Skeletal muscle satellite cell (primary cell): ENCODE measurements around the gene RUFY4.
"Not testable (repeated sequence)": the region's sequence is repeated elsewhere in the genome, so short reads cannot be mapped to it uniquely, and the experiment has no call there.

Experiments
- H3K27me3 ChIP-seq: 2 replicates; pipeline ENCODE4 v1.7.0; 2013; ENCODE audit warnings: low read length; ENCODE audit not compliant: control insufficient read depth, insufficient read depth
- H3K36me3 ChIP-seq: 2 replicates; pipeline ENCODE4 v1.7.0; 2013; ENCODE audit warnings: mild to moderate bottlenecking, control low read depth, low read length; ENCODE audit not compliant: insufficient read depth
- H3K4me1 ChIP-seq: 2 replicates; pipeline ENCODE4 v1.7.0; 2013; ENCODE audit warnings: low read length; ENCODE audit not compliant: control insufficient read depth, insufficient read depth
- H3K4me2 ChIP-seq: 2 replicates; pipeline ENCODE4 v1.7.0; 2013; ENCODE audit warnings: mild to moderate bottlenecking, low read length
- H3K4me3 ChIP-seq: 2 replicates; pipeline ENCODE4 v1.7.0; 2013; ENCODE audit warnings: low read length
- H3K9ac ChIP-seq: 2 replicates; pipeline ENCODE4 v1.7.0; 2013; ENCODE audit warnings: mild to moderate bottlenecking, low read depth, low read length, moderate library complexity
- H3K9me3 ChIP-seq: replicated peaks from 2 replicates; pipeline ENCODE4 v1.7.0; 2013; ENCODE audit warnings: mild to moderate bottlenecking, control low read depth, low read length

The RUFY4 gene

DNA sequence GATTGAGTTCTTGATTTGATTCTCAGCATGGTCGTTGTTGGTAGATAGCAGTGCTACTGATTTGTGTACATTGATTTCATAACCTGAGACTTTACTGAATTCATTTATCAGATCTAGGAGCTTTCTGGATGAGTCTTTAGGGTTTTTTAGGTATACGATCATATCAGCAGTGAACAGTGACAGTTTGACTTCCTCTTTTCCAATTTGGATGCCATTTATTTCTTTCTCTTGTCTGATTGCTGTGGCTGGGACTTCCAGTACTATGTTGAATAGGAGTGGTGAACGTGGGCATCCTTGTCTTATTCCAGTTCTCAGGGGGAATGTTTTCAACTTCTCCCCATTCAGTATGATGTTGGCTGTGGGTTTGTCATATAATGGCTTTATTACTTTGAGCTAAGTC lies 28.9 kb downstream of the RUFY4 start:
- Histone ChIP-seq H3K9me3 (no peaks in the 10 kb centered on the region), H3K4me1 (no peaks in the 10 kb centered on the region), H3K36me3 (no peaks in the 10 kb centered on the region), H3K27me3 (peaks cover 28% of the 10 kb centered on the region), H3K4me3 (no peak overlapping the region), H3K9ac (no peak overlapping the region), H3K4me2 (no peak overlapping the region)

GRCh38 chr2:218108834-218109233 lies 39.8 kb downstream of the RUFY4 start:
- not testable (repeated sequence) for H3K36me3 ChIP-seq, H3K9ac ChIP-seq, H3K9me3 ChIP-seq, H3K4me2 ChIP-seq, H3K4me3 ChIP-seq, H3K4me1 ChIP-seq, H3K27me3 ChIP-seq

DNA sequence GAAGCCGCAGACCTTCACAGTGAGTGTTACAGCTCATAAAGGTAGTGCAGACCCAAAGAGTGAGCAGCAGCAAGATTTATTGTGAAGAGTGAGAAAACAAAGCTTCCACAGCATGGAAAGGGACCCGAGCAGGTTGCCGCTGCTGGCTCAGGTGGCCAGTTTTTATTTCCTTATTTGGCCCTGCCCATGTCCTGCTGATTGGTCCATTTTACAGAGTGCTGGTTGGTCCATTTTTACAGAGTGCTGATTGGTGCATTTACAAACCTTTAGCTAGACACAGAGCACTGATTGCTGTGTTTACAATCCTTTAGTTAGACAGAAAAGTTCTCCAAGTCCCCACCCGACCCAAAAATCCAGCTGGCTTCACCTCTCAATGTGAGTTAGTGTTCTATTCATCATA lies 52.7 kb downstream of the RUFY4 start:
- H3K4me3 ChIP-seq, H3K9ac ChIP-seq, H3K4me2 ChIP-seq, H3K36me3 ChIP-seq, H3K4me1 ChIP-seq, H3K9me3 ChIP-seq: not testable (repeated sequence)
- peaks cover 24% of the 10 kb centered on the region for H3K27me3 ChIP-seq

- H3K36me3 ChIP-seq, H3K9me3 ChIP-seq, H3K4me2 ChIP-seq, H3K4me3 ChIP-seq, H3K9ac ChIP-seq, H3K4me1 ChIP-seq: not testable (repeated sequence)
- peaks cover 28% of the 10 kb centered on the region for H3K27me3 ChIP-seq
These were observed 53.2 kb downstream of the RUFY4 start for GRCh38 chr2:218122286-218122685.

GRCh38 chr2:218123986-218124385 lies 54.9 kb downstream of the RUFY4 start:
- H3K27me3 ChIP-seq, result peaks cover 44% of the 10 kb centered on the region
- no peak overlapping the region for H3K4me2 ChIP-seq
- no peak overlapping the region for H3K9ac ChIP-seq
- H3K36me3 ChIP-seq, result no peaks in the 10 kb centered on the region
- H3K9me3 ChIP-seq, result no peaks in the 10 kb centered on the region
- no peaks in the 10 kb centered on the region for H3K4me1 ChIP-seq
- H3K4me3 ChIP-seq, result no peak overlapping the region

- Histone ChIP-seq H3K27me3 (peaks cover 48% of the 10 kb centered on the region), H3K9ac (no peak overlapping the region), H3K4me2 (no peak overlapping the region), H3K4me3 (no peak overlapping the region), H3K9me3 (no peaks in the 10 kb centered on the region), H3K4me1 (no peaks in the 10 kb centered on the region), H3K36me3 (no peaks in the 10 kb centered on the region)
These were observed 56.0 kb downstream of the RUFY4 start for GRCh38 chr2:218125095-218125494.

DNA sequence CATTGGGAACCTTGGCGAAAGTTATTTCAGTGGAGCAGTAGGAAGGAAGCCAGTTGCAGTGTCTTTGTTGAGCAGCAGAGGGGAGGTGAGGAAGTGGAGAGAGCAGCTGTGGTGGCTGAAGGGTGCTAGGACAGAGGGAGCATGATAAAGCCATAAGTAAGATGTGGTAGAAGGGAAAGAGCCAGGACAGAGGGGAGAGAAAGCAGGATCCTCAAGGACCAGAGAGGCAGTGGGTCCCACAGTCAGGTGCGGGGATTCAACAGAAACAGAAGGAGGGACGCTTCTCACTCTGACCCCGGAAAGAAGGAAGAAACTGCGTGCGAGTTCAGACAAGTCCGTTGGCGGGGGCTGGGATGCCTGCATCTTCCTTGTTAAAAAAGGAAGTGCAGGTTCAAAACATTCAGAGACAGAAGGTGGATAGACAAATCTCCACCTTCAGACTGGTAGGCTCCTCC lies 56.6 kb downstream of the RUFY4 start, which contains the start of gene CXCR2:
Gene CXCR2, plus strand, starts transcription at position 403 of the 455 bp plus-strand sequence. CDS start 8,774 bp downstream, outside the sequence.
- Histone ChIP-seq H3K4me2 (no peak within 1 kb of the TSS), H3K4me1 (no peaks in the 10 kb centered on the region), H3K36me3 (no peaks in the 10 kb centered on the region), H3K9ac (no peak within 1 kb of the TSS), H3K27me3 (peaks cover 48% of the 10 kb centered on the region), H3K9me3 (no peaks in the 10 kb centered on the region), H3K4me3 (no peak within 1 kb of the TSS)

DNA sequence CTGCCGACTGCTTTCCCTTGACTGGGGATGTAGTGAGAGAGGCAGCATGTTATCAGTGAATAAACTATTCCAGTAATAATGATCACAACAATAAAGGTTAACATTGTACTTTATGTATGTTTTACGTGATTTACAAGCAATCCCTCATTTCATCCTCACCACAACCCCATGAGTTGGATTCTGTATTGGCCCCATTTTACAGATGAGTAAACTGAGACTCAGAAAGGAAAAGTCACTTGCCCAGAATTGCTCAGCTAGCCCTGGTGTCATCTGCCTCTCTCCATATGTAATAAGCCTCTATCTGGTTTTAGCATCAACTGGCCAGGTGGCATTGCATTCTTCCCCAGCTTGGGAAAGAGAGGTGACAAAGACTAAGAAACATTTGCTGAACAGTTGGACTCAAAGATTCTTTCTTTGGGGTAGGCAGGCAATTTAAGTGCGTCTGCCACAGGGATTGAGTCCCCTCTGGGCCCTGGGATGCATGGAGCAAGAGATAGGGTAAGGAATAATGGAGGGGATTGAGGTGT lies 58.9 kb downstream of the RUFY4 start:
- H3K4me3 ChIP-seq, result no peak overlapping the region
- no peak overlapping the region for H3K9ac ChIP-seq
- H3K4me2 ChIP-seq, result no peak overlapping the region
- H3K36me3 ChIP-seq, result no peaks in the 10 kb centered on the region
- peaks cover 50% of the 10 kb centered on the region for H3K27me3 ChIP-seq
- no peaks in the 10 kb centered on the region for H3K9me3 ChIP-seq
- H3K4me1 ChIP-seq, result no peaks in the 10 kb centered on the region

- Histone ChIP-seq H3K4me2 (no peak overlapping the region), H3K27me3 (peaks cover 52% of the 10 kb centered on the region), H3K9ac (no peak overlapping the region), H3K4me1 (no peaks in the 10 kb centered on the region), H3K4me3 (no peak overlapping the region), H3K36me3 (no peaks in the 10 kb centered on the region), H3K9me3 (no peaks in the 10 kb centered on the region)
These were observed 59.9 kb downstream of the RUFY4 start for GRCh38 chr2:218128781-218129457.

DNA sequence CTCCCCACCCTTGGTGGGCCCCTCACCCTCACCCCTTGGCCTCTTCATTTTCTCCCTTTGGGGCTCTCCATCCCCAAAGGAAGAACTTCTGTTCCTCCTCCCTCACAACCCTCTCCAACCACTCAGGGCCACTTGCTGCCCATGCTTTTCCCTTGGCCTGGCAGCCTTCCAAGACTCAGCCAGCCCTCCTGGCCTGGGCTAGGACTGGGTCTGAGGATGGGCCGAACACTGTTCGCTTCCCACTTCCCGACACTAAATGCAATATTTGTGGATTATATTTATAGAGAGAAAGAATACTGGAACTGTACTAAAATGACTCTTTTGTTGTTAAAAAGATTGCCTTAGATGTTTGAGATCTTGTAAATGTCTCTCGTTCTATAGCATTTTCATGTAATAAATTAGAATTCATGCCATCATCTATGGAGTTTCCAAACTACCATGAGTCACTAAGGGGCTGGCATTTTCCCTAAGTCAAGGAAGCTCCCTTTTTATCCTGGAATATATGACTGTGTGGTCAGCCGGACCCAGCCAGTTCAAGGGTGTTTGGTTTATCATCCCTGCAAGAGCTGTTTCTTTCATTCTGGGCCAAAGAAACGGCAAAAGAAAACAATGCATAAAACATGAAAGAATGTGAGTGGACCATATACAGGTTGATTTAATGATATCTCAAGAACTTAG lies 60.5 kb downstream of the RUFY4 start:
- no peak overlapping the region for H3K4me2 ChIP-seq
- H3K36me3 ChIP-seq, result no peaks in the 10 kb centered on the region
- no peaks in the 10 kb centered on the region for H3K9me3 ChIP-seq
- no peak overlapping the region for H3K4me3 ChIP-seq
- no peak overlapping the region for H3K9ac ChIP-seq
- H3K4me1 ChIP-seq, result no peaks in the 10 kb centered on the region
- H3K27me3 ChIP-seq, result peaks cover 51% of the 10 kb centered on the region

DNA sequence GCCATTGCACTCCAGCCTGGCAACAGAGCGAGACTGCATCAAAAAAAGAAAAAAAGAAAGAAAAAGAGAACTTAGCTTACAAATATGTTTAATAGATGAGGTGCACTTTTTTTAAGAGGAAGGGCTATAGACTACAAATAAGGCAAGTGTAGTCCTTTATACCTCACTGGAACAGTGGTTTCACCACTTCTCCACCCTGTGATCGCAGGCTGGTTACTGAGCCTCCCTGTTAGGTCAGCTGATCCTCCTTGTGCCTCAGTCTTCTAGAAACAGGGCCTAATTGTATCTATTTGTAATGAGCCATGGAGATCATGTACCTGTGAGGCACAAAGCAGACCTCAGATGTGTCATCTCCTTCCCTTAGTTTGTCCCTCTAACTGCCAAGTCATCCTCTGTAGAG lies 61.3 kb downstream of the RUFY4 start:
- Histone ChIP-seq H3K4me2 (no peak overlapping the region), H3K9ac (no peak overlapping the region), H3K4me1 (no peaks in the 10 kb centered on the region), H3K36me3 (no peaks in the 10 kb centered on the region), H3K4me3 (no peak overlapping the region), H3K27me3 (peaks cover 44% of the 10 kb centered on the region), H3K9me3 (no peaks in the 10 kb centered on the region)

GRCh38 chr2:218130822-218131221 lies 61.8 kb downstream of the RUFY4 start:
- Histone ChIP-seq H3K36me3 (no peaks in the 10 kb centered on the region), H3K9ac (no peak overlapping the region), H3K4me3 (no peak overlapping the region), H3K4me1 (no peaks in the 10 kb centered on the region), H3K27me3 (peaks cover 39% of the 10 kb centered on the region), H3K4me2 (no peak overlapping the region), H3K9me3 (no peaks in the 10 kb centered on the region)
